Activated CD4-positive, alpha-beta memory T cell treated with anti-CD3 and anti-CD28 coated beads, Interleukin-2, amount 10 ng/mL, durations not matched to agents 7 days and 5 days (primary cell): ENCODE measurements around the gene IMMP2L. TPM values are rescaled to one million over a fixed set of nuclear protein-coding genes. Genes with fewer than 3 reads are reported as not detected.

Experiments
- CTCF ChIA-PET: fragments of 350-600 bp; sonication (Branson Sonifier 250); formaldehyde crosslinking; loops from one replicate; lab custom pipeline; 2021; ENCODE audit warnings: antibody characterized with exemption, inconsistent platforms; lab: Charles Lee
- POLR2A ChIA-PET: fragments of 350-600 bp; sonication (Branson Sonifier 250); formaldehyde crosslinking; loops from one replicate; lab custom pipeline; 2021; ENCODE audit warnings: antibody characterized with exemption; lab: Charles Lee
- DNase-seq: peaks from one replicate; pipeline ENCODE4 v3.0.0-alpha.2; 2020
- H3K27ac Mint-ChIP-seq: one replicate; pipeline ENCODE4 v1.8.0; 2021; ENCODE audit warnings: mild to moderate bottlenecking, mixed read lengths
- H3K27me3 Mint-ChIP-seq: one replicate; pipeline ENCODE4 v1.8.0; 2021; ENCODE audit warnings: mixed read lengths
- H3K36me3 Mint-ChIP-seq: one replicate; pipeline ENCODE4 v1.8.0; 2021; ENCODE audit warnings: low read depth, mixed read lengths
- H3K4me1 Mint-ChIP-seq: one replicate; pipeline ENCODE4 v1.8.0; 2021; ENCODE audit warnings: mixed read lengths
- H3K4me3 Mint-ChIP-seq: one replicate; pipeline ENCODE4 v1.8.0; 2021; ENCODE audit warnings: mild to moderate bottlenecking, mixed read lengths
- H3K9me3 Mint-ChIP-seq: one replicate; pipeline ENCODE4 v1.8.0; 2021; ENCODE audit warnings: mixed read lengths
- total RNA-seq, 2 experiments: library from RNA; stranded (reverse); gene quantifications; one replicate each; pipeline ENCODE4 v1.2.3, GENCODE V29; 2021

Gene IMMP2L
- total RNA-seq, 2 experiments from 2014 or later: 5.9 to 7.6 TPM

- Mint-ChIP-seq H3K9me3 (no peaks in the 10 kb centered on the region), H3K4me1 (no peaks in the 10 kb centered on the region), H3K36me3 (no peaks in the 10 kb centered on the region), H3K27ac (no peak overlapping the region), H3K4me3 (no peak overlapping the region), H3K27me3 (no peaks in the 10 kb centered on the region)
- DNase-seq: no peak
- ChIA-PET POLR2A (no interaction called here), CTCF (no interaction called here)
Observed at GRCh38 chr7:111202321-111202720, 360.0 kb downstream of the IMMP2L start.

GRCh38 chr7:111199643-111200042 lies 362.6 kb downstream of the IMMP2L start:
- Mint-ChIP-seq H3K9me3 (no peaks in the 10 kb centered on the region), H3K4me3 (no peak overlapping the region), H3K27ac (no peak overlapping the region), H3K36me3 (no peaks in the 10 kb centered on the region), H3K4me1 (no peaks in the 10 kb centered on the region), H3K27me3 (no peaks in the 10 kb centered on the region)
- ChIA-PET CTCF (no interaction called here), POLR2A (no interaction called here)
- no peak for DNase-seq

GRCh38 chr7:111198255-111198654 lies 364.0 kb downstream of the IMMP2L start:
- no peaks in the 10 kb centered on the region for H3K36me3 Mint-ChIP-seq
- H3K4me3 Mint-ChIP-seq: no peak overlapping the region
- no peak overlapping the region for H3K27ac Mint-ChIP-seq
- ChIA-PET CTCF (no interaction called here), POLR2A (no interaction called here)
- no peaks in the 10 kb centered on the region for H3K27me3 Mint-ChIP-seq
- DNase-seq: no peak
- H3K9me3 Mint-ChIP-seq: no peaks in the 10 kb centered on the region
- no peaks in the 10 kb centered on the region for H3K4me1 Mint-ChIP-seq

- no peak for DNase-seq
- H3K4me3 Mint-ChIP-seq: no peak overlapping the region
- H3K9me3 Mint-ChIP-seq: no peaks in the 10 kb centered on the region
- no peaks in the 10 kb centered on the region for H3K4me1 Mint-ChIP-seq
- ChIA-PET POLR2A (no interaction called here), CTCF (no interaction called here)
- no peaks in the 10 kb centered on the region for H3K36me3 Mint-ChIP-seq
- H3K27me3 Mint-ChIP-seq: no peaks in the 10 kb centered on the region
- H3K27ac Mint-ChIP-seq: no peak overlapping the region
Observed at GRCh38 chr7:111196655-111197054, 365.6 kb downstream of the IMMP2L start.

GRCh38 chr7:111192614-111193413 lies 369.5 kb downstream of the IMMP2L start:
- no peaks in the 10 kb centered on the region for H3K36me3 Mint-ChIP-seq
- no peak for DNase-seq
- ChIA-PET POLR2A (no interaction called here), CTCF (no interaction called here)
- no peak overlapping the region for H3K4me3 Mint-ChIP-seq
- H3K27me3 Mint-ChIP-seq: no peaks in the 10 kb centered on the region
- H3K9me3 Mint-ChIP-seq: no peaks in the 10 kb centered on the region
- H3K4me1 Mint-ChIP-seq: no peaks in the 10 kb centered on the region
- no peak overlapping the region for H3K27ac Mint-ChIP-seq

- no peaks in the 10 kb centered on the region for H3K27me3 Mint-ChIP-seq
- ChIA-PET CTCF (no interaction called here), POLR2A (no interaction called here)
- no peaks in the 10 kb centered on the region for H3K36me3 Mint-ChIP-seq
- H3K27ac Mint-ChIP-seq: no peak overlapping the region
- DNase-seq: no peak
- H3K4me1 Mint-ChIP-seq: no peaks in the 10 kb centered on the region
- H3K4me3 Mint-ChIP-seq: no peak overlapping the region
- H3K9me3 Mint-ChIP-seq: no peaks in the 10 kb centered on the region
Observed at GRCh38 chr7:111190804-111191203, 371.5 kb downstream of the IMMP2L start.

GRCh38 chr7:111184987-111185386 lies 377.3 kb downstream of the IMMP2L start:
- Mint-ChIP-seq H3K4me3 (no peak overlapping the region), H3K9me3 (no peaks in the 10 kb centered on the region), H3K36me3 (no peaks in the 10 kb centered on the region), H3K27me3 (no peaks in the 10 kb centered on the region), H3K27ac (no peak overlapping the region), H3K4me1 (no peaks in the 10 kb centered on the region)
- no peak for DNase-seq
- ChIA-PET POLR2A (no interaction called here), CTCF (no interaction called here)

- Mint-ChIP-seq H3K4me1 (no peaks in the 10 kb centered on the region), H3K27ac (no peak overlapping the region), H3K27me3 (no peaks in the 10 kb centered on the region), H3K4me3 (no peak overlapping the region), H3K9me3 (no peaks in the 10 kb centered on the region), H3K36me3 (no peaks in the 10 kb centered on the region)
- CTCF ChIA-PET: no interaction called here
- POLR2A ChIA-PET: no interaction called here
- no peak for DNase-seq
Observed at GRCh38 chr7:111183321-111183720, 379.0 kb downstream of the IMMP2L start.

- Mint-ChIP-seq H3K4me1 (peaks cover 7% of the 10 kb centered on the region), H3K4me3 (no peak overlapping the region), H3K27ac (no peak overlapping the region), H3K27me3 (no peaks in the 10 kb centered on the region), H3K36me3 (no peaks in the 10 kb centered on the region), H3K9me3 (no peaks in the 10 kb centered on the region)
- no peak for DNase-seq
- ChIA-PET POLR2A (no interaction called here), CTCF (no interaction called here)
Observed at GRCh38 chr7:111180338-111180737, 382.0 kb downstream of the IMMP2L start.

GRCh38 chr7:111175908-111176441 lies 386.3 kb downstream of the IMMP2L start:
- POLR2A ChIA-PET: no interaction called here
- no peaks in the 10 kb centered on the region for H3K9me3 Mint-ChIP-seq
- no peak for DNase-seq
- no peak overlapping the region for H3K27ac Mint-ChIP-seq
- no peaks in the 10 kb centered on the region for H3K27me3 Mint-ChIP-seq
- peaks cover 7% of the 10 kb centered on the region for H3K4me1 Mint-ChIP-seq
- no peak overlapping the region for H3K4me3 Mint-ChIP-seq
- CTCF ChIA-PET: no interaction called here
- H3K36me3 Mint-ChIP-seq: no peaks in the 10 kb centered on the region

- POLR2A ChIA-PET: no interaction called here
- H3K36me3 Mint-ChIP-seq: no peaks in the 10 kb centered on the region
- DNase-seq: no peak
- no peaks in the 10 kb centered on the region for H3K9me3 Mint-ChIP-seq
- H3K27me3 Mint-ChIP-seq: no peaks in the 10 kb centered on the region
- no peak overlapping the region for H3K27ac Mint-ChIP-seq
- peaks cover 7% of the 10 kb centered on the region for H3K4me1 Mint-ChIP-seq
- CTCF ChIA-PET: no interaction called here
- H3K4me3 Mint-ChIP-seq: no peak overlapping the region
Observed at GRCh38 chr7:111174510-111174909, 387.8 kb downstream of the IMMP2L start.

- DNase-seq: no peak
- Mint-ChIP-seq H3K4me1 (peaks cover 7% of the 10 kb centered on the region), H3K27me3 (no peaks in the 10 kb centered on the region), H3K36me3 (no peaks in the 10 kb centered on the region), H3K27ac (no peak overlapping the region), H3K9me3 (no peaks in the 10 kb centered on the region), H3K4me3 (no peak overlapping the region)
- ChIA-PET CTCF (no interaction called here), POLR2A (no interaction called here)
Observed at GRCh38 chr7:111173990-111174389, 388.3 kb downstream of the IMMP2L start.

GRCh38 chr7:111173528-111173927 lies 388.8 kb downstream of the IMMP2L start:
- no peaks in the 10 kb centered on the region for H3K36me3 Mint-ChIP-seq
- H3K27ac Mint-ChIP-seq: no peak overlapping the region
- CTCF ChIA-PET: no interaction called here

More at GRCh38 chr7:111173528-111173927, 388.8 kb downstream of the IMMP2L start:
- no peak for DNase-seq
- no peaks in the 10 kb centered on the region for H3K27me3 Mint-ChIP-seq
- peaks cover 7% of the 10 kb centered on the region for H3K4me1 Mint-ChIP-seq
- no peaks in the 10 kb centered on the region for H3K9me3 Mint-ChIP-seq
- no peak overlapping the region for H3K4me3 Mint-ChIP-seq
- POLR2A ChIA-PET: no interaction called here
